ENCODE measurements around the gene FBH1. TPM values are rescaled to one million over a fixed set of nuclear protein-coding genes. Genes with fewer than 3 reads are reported as not detected.
A peak's percentile ranks its signal among the peaks of the same experiment; 100 is the strongest.

Gene FBH1
- total RNA-seq, 1 experiment from 2014 or later, result 54.3 TPM

- H3K27me3 ChIP-seq, result no peaks in the 10 kb centered on the region
- H3K4me3 ChIP-seq, result no peak overlapping the region
- no peak for DNase-seq
- peaks cover 70% of the 10 kb centered on the region for H3K36me3 ChIP-seq
- H3K9me3 ChIP-seq, result no peaks in the 10 kb centered on the region
Observed at GRCh38 chr10:5915451-5915850, 25.4 kb downstream of the FBH1 start.

- no peak for DNase-seq
- no peak overlapping the region for H3K4me3 ChIP-seq
- no peaks in the 10 kb centered on the region for H3K9me3 ChIP-seq
- peaks cover 70% of the 10 kb centered on the region for H3K36me3 ChIP-seq
- no peaks in the 10 kb centered on the region for H3K27me3 ChIP-seq
Observed at GRCh38 chr10:5917305-5917704, 27.3 kb downstream of the FBH1 start.

- Histone ChIP-seq H3K9me3 (no peaks in the 10 kb centered on the region), H3K27me3 (no peaks in the 10 kb centered on the region), H3K4me3 (no peak overlapping the region), H3K36me3 (peaks cover 74% of the 10 kb centered on the region)
- no peak for DNase-seq
Observed at GRCh38 chr10:5918763-5919162, 28.7 kb downstream of the FBH1 start.

GRCh38 chr10:5919568-5919967, 29.5 kb downstream of the FBH1 start:
- no peaks in the 10 kb centered on the region for H3K27me3 ChIP-seq
- H3K36me3 ChIP-seq, result peaks cover 70% of the 10 kb centered on the region
- H3K4me3 ChIP-seq, result no peak overlapping the region
- DNase-seq, result no peak
- H3K9me3 ChIP-seq, result no peaks in the 10 kb centered on the region

- no peaks in the 10 kb centered on the region for H3K9me3 ChIP-seq
- no peak overlapping the region for H3K4me3 ChIP-seq
- peaks cover 74% of the 10 kb centered on the region for H3K36me3 ChIP-seq
- no peaks in the 10 kb centered on the region for H3K27me3 ChIP-seq
- no peak for DNase-seq
Observed at GRCh38 chr10:5921746-5922145, 31.7 kb downstream of the FBH1 start.

- no peaks in the 10 kb centered on the region for H3K27me3 ChIP-seq
- H3K36me3 ChIP-seq, result peaks cover 72% of the 10 kb centered on the region
- no peak for DNase-seq
- no peaks in the 10 kb centered on the region for H3K9me3 ChIP-seq
- H3K4me3 ChIP-seq, result no peak overlapping the region
Observed at GRCh38 chr10:5924889-5925288, 34.8 kb downstream of the FBH1 start.

- no peaks in the 10 kb centered on the region for H3K27me3 ChIP-seq
- H3K36me3 ChIP-seq, result peaks cover 80% of the 10 kb centered on the region
- peak; percentile 82 for DNase-seq
- H3K9me3 ChIP-seq, result no peaks in the 10 kb centered on the region
- no peak overlapping the region for H3K4me3 ChIP-seq
Observed at GRCh38 chr10:5927306-5927705, 37.3 kb downstream of the FBH1 start.

- Histone ChIP-seq H3K4me3 (no peak overlapping the region), H3K36me3 (peaks cover 74% of the 10 kb centered on the region), H3K9me3 (no peaks in the 10 kb centered on the region), H3K27me3 (no peaks in the 10 kb centered on the region)
- DNase-seq, result no peak
Observed at GRCh38 chr10:5929442-5929841, 39.4 kb downstream of the FBH1 start.

- Histone ChIP-seq H3K27me3 (no peaks in the 10 kb centered on the region), H3K9me3 (no peaks in the 10 kb centered on the region), H3K36me3 (peaks cover 73% of the 10 kb centered on the region), H3K4me3 (no peak overlapping the region)
- DNase-seq, result no peak
Observed at GRCh38 chr10:5930272-5930671, 40.2 kb downstream of the FBH1 start.

- peaks cover 76% of the 10 kb centered on the region for H3K36me3 ChIP-seq
Observed at GRCh38 chr10:5932345-5932744, 42.3 kb downstream of the FBH1 start.

GRCh38 chr10:5933909-5934546, 44.0 kb downstream of the FBH1 start:
- Histone ChIP-seq H3K9me3 (no peaks in the 10 kb centered on the region), H3K4me3 (no peak overlapping the region), H3K36me3 (peaks cover 71% of the 10 kb centered on the region), H3K27me3 (no peaks in the 10 kb centered on the region)
- DNase-seq, result no peak

More at GRCh38 chr10:5932345-5932744, 42.3 kb downstream of the FBH1 start:
- no peaks in the 10 kb centered on the region for H3K9me3 ChIP-seq
- H3K4me3 ChIP-seq, result no peak overlapping the region
- H3K27me3 ChIP-seq, result no peaks in the 10 kb centered on the region
- DNase-seq, result no peak

GRCh38 chr10:5935628-5936027, 45.6 kb downstream of the FBH1 start:
- no peaks in the 10 kb centered on the region for H3K9me3 ChIP-seq
- H3K27me3 ChIP-seq, result no peaks in the 10 kb centered on the region
- H3K4me3 ChIP-seq, result no peak overlapping the region
- H3K36me3 ChIP-seq, result peaks cover 55% of the 10 kb centered on the region
- no peak for DNase-seq

GRCh38 chr10:5937016-5937415, 47.0 kb downstream of the FBH1 start:
- Histone ChIP-seq H3K36me3 (peaks cover 41% of the 10 kb centered on the region), H3K9me3 (no peaks in the 10 kb centered on the region), H3K4me3 (no peak overlapping the region), H3K27me3 (no peaks in the 10 kb centered on the region)
- DNase-seq, result no peak

GRCh38 chr10:5938291-5938690, 48.2 kb downstream of the FBH1 start:
- Histone ChIP-seq H3K9me3 (no peaks in the 10 kb centered on the region), H3K4me3 (no peak overlapping the region), H3K27me3 (no peaks in the 10 kb centered on the region), H3K36me3 (peaks cover 31% of the 10 kb centered on the region)
- no peak for DNase-seq

- H3K9me3 ChIP-seq, result no peaks in the 10 kb centered on the region
- DNase-seq, result no peak
- no peaks in the 10 kb centered on the region for H3K27me3 ChIP-seq
- peaks cover 18% of the 10 kb centered on the region for H3K36me3 ChIP-seq
- no peak overlapping the region for H3K4me3 ChIP-seq
Observed at GRCh38 chr10:5940807-5941218, 50.8 kb downstream of the FBH1 start.

GRCh38 chr10:5941579-5941978, 51.5 kb downstream of the FBH1 start:
- no peaks in the 10 kb centered on the region for H3K27me3 ChIP-seq

GRCh38 chr10:5942001-5942400, 52.0 kb downstream of the FBH1 start:
- Histone ChIP-seq H3K9me3 (no peaks in the 10 kb centered on the region), H3K27me3 (no peaks in the 10 kb centered on the region), H3K36me3 (peaks cover 9% of the 10 kb centered on the region), H3K4me3 (no peak overlapping the region)
- no peak for DNase-seq

More at GRCh38 chr10:5941579-5941978, 51.5 kb downstream of the FBH1 start:
- Histone ChIP-seq H3K4me3 (no peak overlapping the region), H3K9me3 (no peaks in the 10 kb centered on the region), H3K36me3 (peaks cover 13% of the 10 kb centered on the region)
- no peak for DNase-seq

- Histone ChIP-seq H3K9me3 (no peaks in the 10 kb centered on the region), H3K4me3 (no peak overlapping the region), H3K36me3 (peaks cover 7% of the 10 kb centered on the region), H3K27me3 (no peaks in the 10 kb centered on the region)
- DNase-seq, result no peak
Observed at GRCh38 chr10:5942474-5942873, 52.4 kb downstream of the FBH1 start.

Data from MG63 (cell line).